Myocyte (in vitro differentiated cells): Measurements from ENCODE around the gene TNFRSF19. TPM values are rescaled to one million over a fixed set of nuclear protein-coding genes. Genes with fewer than 3 reads are reported as not detected.
"Not testable (repeated sequence)": the region's sequence is repeated elsewhere in the genome, so short reads cannot be mapped to it uniquely, and the experiment has no call there.

Experiments used
- DNase-seq: peaks from one replicate; pipeline ENCODE4 v3.0.0-alpha.2; 2012; ENCODE audit warnings: low read depth
- total RNA-seq: library from RNA; depleted of rRNA; stranded (reverse); fragments of >200 nt; gene quantifications from 2 replicates; pipeline ENCODE4 v1.2.3, GENCODE V29; 2014

TNFRSF19 gene
- total RNA-seq, 1 donor from 2014 or later, result 30.5 TPM

GRCh38 chr13:23652909-23653726, 82.9 kb downstream of the TNFRSF19 start:
- DNase-seq, result no peak

GRCh38 chr13:23654111-23655110, 84.2 kb downstream of the TNFRSF19 start:
- no peak for DNase-seq

- no peak for DNase-seq
Measured at GRCh38 chr13:23655321-23655720, 85.1 kb downstream of the TNFRSF19 start.

- DNase-seq, result peak; percentile 77
Measured at GRCh38 chr13:23656637-23657371, 86.6 kb downstream of the TNFRSF19 start.

GRCh38 chr13:23658929-23659541, 88.8 kb downstream of the TNFRSF19 start:
- peak; percentile 33 for DNase-seq

GRCh38 chr13:23660249-23660648, 90.0 kb downstream of the TNFRSF19 start:
- no peak for DNase-seq

- no peak for DNase-seq
Measured at GRCh38 chr13:23666582-23666981, 96.4 kb downstream of the TNFRSF19 start.

- DNase-seq, result no peak
Measured at GRCh38 chr13:23667750-23668149, 97.5 kb downstream of the TNFRSF19 start.

- no peak for DNase-seq
Measured at GRCh38 chr13:23668562-23668961, 98.3 kb downstream of the TNFRSF19 start.

GRCh38 chr13:23670793-23671192, 100.6 kb downstream of the TNFRSF19 start:
- no peak for DNase-seq

- DNase-seq, result no peak
Measured at GRCh38 chr13:23671377-23671776, 101.2 kb downstream of the TNFRSF19 start.

- DNase-seq, result peak; percentile 43
Measured at GRCh38 chr13:23671897-23672296, 101.7 kb downstream of the TNFRSF19 start.

- peak; percentile 52 for DNase-seq
Measured at GRCh38 chr13:23672616-23673015, 102.4 kb downstream of the TNFRSF19 start.

- DNase-seq, result peak; percentile 94
Measured at GRCh38 chr13:23673354-23673753, 103.1 kb downstream of the TNFRSF19 start.

- DNase-seq, result peak; percentile 22
Measured at GRCh38 chr13:23673867-23674605, 103.8 kb downstream of the TNFRSF19 start.

- no peak for DNase-seq
Measured at GRCh38 chr13:23674795-23675640, 104.8 kb downstream of the TNFRSF19 start.

- DNase-seq, result not testable (repeated sequence)
Measured at GRCh38 chr13:23677679-23678288, 107.6 kb downstream of the TNFRSF19 start.

- DNase-seq, result no peak
Measured at GRCh38 chr13:23678795-23679194, 108.6 kb downstream of the TNFRSF19 start.

- no peak for DNase-seq
Measured at GRCh38 chr13:23679220-23679619, 109.0 kb downstream of the TNFRSF19 start.
